ENCODE measurements around the gene NCF2. TPM values are rescaled to one million over a fixed set of nuclear protein-coding genes. Genes with fewer than 3 reads are reported as not detected.

The NCF2 gene, protein sequence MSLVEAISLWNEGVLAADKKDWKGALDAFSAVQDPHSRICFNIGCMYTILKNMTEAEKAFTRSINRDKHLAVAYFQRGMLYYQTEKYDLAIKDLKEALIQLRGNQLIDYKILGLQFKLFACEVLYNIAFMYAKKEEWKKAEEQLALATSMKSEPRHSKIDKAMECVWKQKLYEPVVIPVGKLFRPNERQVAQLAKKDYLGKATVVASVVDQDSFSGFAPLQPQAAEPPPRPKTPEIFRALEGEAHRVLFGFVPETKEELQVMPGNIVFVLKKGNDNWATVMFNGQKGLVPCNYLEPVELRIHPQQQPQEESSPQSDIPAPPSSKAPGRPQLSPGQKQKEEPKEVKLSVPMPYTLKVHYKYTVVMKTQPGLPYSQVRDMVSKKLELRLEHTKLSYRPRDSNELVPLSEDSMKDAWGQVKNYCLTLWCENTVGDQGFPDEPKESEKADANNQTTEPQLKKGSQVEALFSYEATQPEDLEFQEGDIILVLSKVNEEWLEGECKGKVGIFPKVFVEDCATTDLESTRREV
- 10 to 100 TPM; 20.4 to 85.0 (median 44.4) TPM for total RNA-seq

DNA sequence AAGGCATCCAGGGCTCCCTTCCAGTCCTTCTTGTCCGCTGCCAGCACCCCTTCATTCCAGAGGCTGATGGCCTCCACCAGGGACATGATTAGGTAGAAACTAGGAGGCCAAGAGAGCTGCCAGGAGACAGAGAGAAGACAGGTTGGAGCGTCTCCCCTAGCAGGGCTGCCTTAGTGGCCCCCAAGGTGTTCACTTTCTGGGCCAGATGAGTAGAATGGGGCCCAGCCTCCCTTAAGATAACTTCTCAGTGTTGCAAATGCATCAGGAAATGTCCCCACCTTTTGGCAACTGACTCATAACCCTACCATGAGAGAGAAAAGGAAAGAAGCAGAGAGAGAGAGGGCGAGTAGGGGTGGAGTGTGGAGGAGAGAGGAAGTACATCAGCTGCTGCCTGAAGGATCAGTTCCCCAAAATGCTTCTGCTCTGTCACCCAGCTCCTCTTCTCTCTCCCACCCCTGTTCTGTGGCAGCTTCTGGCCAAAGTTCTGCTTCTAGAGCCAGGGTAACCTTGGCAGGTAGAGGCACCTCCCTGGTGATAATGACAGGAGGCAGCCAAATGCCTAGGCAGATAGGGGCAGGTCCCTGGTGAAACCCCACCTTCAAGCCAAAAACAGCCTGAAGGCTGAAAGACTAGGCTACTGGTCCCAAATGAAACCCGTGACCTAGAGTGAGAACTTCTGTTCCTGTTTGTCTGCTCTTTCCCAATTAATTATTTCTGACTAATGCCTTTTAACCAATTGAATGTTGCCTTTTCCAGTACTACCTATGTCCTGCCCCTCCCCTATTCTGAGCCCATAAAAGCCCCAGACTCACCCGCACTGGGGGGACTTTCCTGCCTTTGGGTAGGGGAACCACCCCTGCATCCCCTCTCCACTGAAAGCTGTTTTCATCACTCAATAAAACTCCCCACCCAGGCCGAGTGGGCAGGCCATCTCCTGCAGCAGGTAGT is at the start of gene NCF2:
Gene NCF2, minus strand, starts transcription at position 216 of the 948 bp plus-strand sequence. Its CDS starts 130 bp downstream, at position 86.
- DNase-seq (ENCODE audit: low spot score): no peak
- TF ChIP-seq, protein P1, sequence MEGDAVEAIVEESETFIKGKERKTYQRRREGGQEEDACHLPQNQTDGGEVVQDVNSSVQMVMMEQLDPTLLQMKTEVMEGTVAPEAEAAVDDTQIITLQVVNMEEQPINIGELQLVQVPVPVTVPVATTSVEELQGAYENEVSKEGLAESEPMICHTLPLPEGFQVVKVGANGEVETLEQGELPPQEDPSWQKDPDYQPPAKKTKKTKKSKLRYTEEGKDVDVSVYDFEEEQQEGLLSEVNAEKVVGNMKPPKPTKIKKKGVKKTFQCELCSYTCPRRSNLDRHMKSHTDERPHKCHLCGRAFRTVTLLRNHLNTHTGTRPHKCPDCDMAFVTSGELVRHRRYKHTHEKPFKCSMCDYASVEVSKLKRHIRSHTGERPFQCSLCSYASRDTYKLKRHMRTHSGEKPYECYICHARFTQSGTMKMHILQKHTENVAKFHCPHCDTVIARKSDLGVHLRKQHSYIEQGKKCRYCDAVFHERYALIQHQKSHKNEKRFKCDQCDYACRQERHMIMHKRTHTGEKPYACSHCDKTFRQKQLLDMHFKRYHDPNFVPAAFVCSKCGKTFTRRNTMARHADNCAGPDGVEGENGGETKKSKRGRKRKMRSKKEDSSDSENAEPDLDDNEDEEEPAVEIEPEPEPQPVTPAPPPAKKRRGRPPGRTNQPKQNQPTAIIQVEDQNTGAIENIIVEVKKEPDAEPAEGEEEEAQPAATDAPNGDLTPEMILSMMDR (IDR thresholded peaks at IDR 0.05): no peak
- no peak for ATAC-seq (ENCODE audit: low FRiP score)

- DNase-seq (ENCODE audit: low spot score) (no peak), ATAC-seq (ENCODE audit: low FRiP score) (no peak)
- TF ChIP-seq, protein P1 (IDR thresholded peaks at IDR 0.05): no peak
Measured at GRCh38 chr1:183638649-183639387, 48.6 kb upstream of the NCF2 start.

DNA sequence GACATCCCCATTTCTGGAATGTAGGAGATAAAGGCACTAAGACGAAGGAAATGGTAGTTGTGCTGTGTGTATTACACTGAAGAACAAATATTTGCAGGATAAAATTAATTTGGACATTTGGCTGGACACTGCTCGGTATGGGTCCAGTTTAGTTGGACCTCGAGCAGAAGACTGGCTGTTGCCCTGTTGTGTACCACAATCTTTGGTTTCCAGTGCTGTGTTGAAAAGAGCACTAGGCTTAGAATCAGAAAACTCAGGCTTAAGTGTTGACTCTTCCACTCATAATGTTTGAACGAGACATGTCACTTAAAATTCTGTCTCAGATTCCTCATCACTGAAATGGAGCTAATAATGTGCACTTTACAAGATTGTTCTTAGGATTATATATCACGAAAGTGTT is 46.5 kb upstream of the NCF2 start:
- TF ChIP-seq, protein P1 (IDR thresholded peaks at IDR 0.05): no peak
- DNase-seq (ENCODE audit: low spot score) (no peak), ATAC-seq (ENCODE audit: low FRiP score) (no peak)

GRCh38 chr1:183636334-183636682 is 46.0 kb upstream of the NCF2 start:
- TF ChIP-seq, protein P1 (IDR thresholded peaks at IDR 0.05): no peak
- no peak for DNase-seq (ENCODE audit: low spot score)
- peak; percentile 0 for ATAC-seq (ENCODE audit: low FRiP score)

GRCh38 chr1:183635606-183636333 is 45.5 kb upstream of the NCF2 start, which contains the start of gene ARPC5:
Gene ARPC5 (minus strand): TSS chr1:183635783. CDS start chr1:183635659, 124 bp downstream.
- TF ChIP-seq, protein P1 (IDR thresholded peaks at IDR 0.05): no peak
- ATAC-seq (ENCODE audit: low FRiP score): peak; percentile 97
- peak; percentile 89 for DNase-seq (ENCODE audit: low spot score)
